Chondrocyte (in vitro differentiated cells): Measurements from ENCODE around the gene MASP2. TPM values are rescaled to one million over a fixed set of nuclear protein-coding genes. Genes with fewer than 3 reads are reported as not detected.
A peak's percentile ranks its signal among the peaks of the same experiment; 100 is the strongest.
"Not testable (repeated sequence)": the region's sequence is repeated elsewhere in the genome, so short reads cannot be mapped to it uniquely, and the experiment has no call there.

Experiments used
- DNase-seq: peaks from one replicate; pipeline ENCODE4 v3.0.0; 2021; ENCODE audit warnings: mixed read lengths, low spot score
- H3K27ac Mint-ChIP-seq: one replicate; pipeline ENCODE4 v1.8.0; 2021; ENCODE audit warnings: mild to moderate bottlenecking, moderate library complexity, mixed read lengths; ENCODE audit not compliant: unreplicated experiment
- H3K27me3 Mint-ChIP-seq: 2 replicates; pipeline ENCODE4 v1.8.0; 2021; ENCODE audit warnings: low read depth, mixed read lengths
- H3K36me3 Mint-ChIP-seq: 2 replicates; pipeline ENCODE4 v1.8.0; 2021; ENCODE audit warnings: low read depth, mixed read lengths
- H3K4me1 Mint-ChIP-seq: 2 replicates; pipeline ENCODE4 v1.8.0; 2021; ENCODE audit warnings: low read depth, mild to moderate bottlenecking, mixed read lengths
- H3K4me3 Mint-ChIP-seq: one replicate; pipeline ENCODE4 v1.8.0; 2021; ENCODE audit warnings: mild to moderate bottlenecking, moderate library complexity, mixed read lengths; ENCODE audit not compliant: unreplicated experiment
- H3K9me3 Mint-ChIP-seq: 2 replicates; pipeline ENCODE4 v1.8.0; 2021; ENCODE audit warnings: low read depth, mixed read lengths
- CTCF ChIP-seq: fragments of 200-600 bp; sonication (generic); IDR thresholded peaks from 2 replicates; pipeline ENCODE4 v1.5.0; 2021; ENCODE audit warnings: antibody characterized with exemption, mild to moderate bottlenecking, moderate library complexity
- total RNA-seq: library from RNA; stranded (reverse); gene quantifications from 3 replicates; pipeline ENCODE4 v1.2.1, GENCODE V29; 2021

The MASP2 gene
- total RNA-seq, 1 donor from 2014 or later, result not detected

- H3K27ac Mint-ChIP-seq, result no peak overlapping the region
- H3K27me3 Mint-ChIP-seq, result no peaks in the 10 kb centered on the region
- H3K36me3 Mint-ChIP-seq, result peaks cover 13% of the 10 kb centered on the region
- no peak for DNase-seq
- H3K4me3 Mint-ChIP-seq, result no peak overlapping the region
- H3K9me3 Mint-ChIP-seq, result no peaks in the 10 kb centered on the region
- H3K4me1 Mint-ChIP-seq, result no peaks in the 10 kb centered on the region
- no peak for TF ChIP-seq CTCF
These were observed 6.1 kb upstream of the MASP2 start for GRCh38 chr1:11052839-11053757.

- DNase-seq, result no peak
- H3K4me1 Mint-ChIP-seq, result no peaks in the 10 kb centered on the region
- peaks cover 8% of the 10 kb centered on the region for H3K36me3 Mint-ChIP-seq
- peak overlapping the region; percentile 38 for H3K27ac Mint-ChIP-seq
- TF ChIP-seq CTCF, result no peak
- H3K27me3 Mint-ChIP-seq, result no peaks in the 10 kb centered on the region
- H3K9me3 Mint-ChIP-seq, result no peaks in the 10 kb centered on the region
- no peak overlapping the region for H3K4me3 Mint-ChIP-seq
These were observed 4.9 kb upstream of the MASP2 start for GRCh38 chr1:11051781-11052511.

- not testable (repeated sequence) for H3K27me3 Mint-ChIP-seq, H3K4me1 Mint-ChIP-seq, H3K9me3 Mint-ChIP-seq, H3K27ac Mint-ChIP-seq, H3K4me3 Mint-ChIP-seq, H3K36me3 Mint-ChIP-seq, DNase-seq
These were observed 4.1 kb upstream of the MASP2 start for GRCh38 chr1:11051121-11051520.

GRCh38 chr1:11046270-11046566 lies 821 bp downstream of the MASP2 start:
- no peaks in the 10 kb centered on the region for H3K27me3 Mint-ChIP-seq
- H3K9me3 Mint-ChIP-seq, result no peaks in the 10 kb centered on the region
- H3K27ac Mint-ChIP-seq, result no peak overlapping the region
- no peaks in the 10 kb centered on the region for H3K4me1 Mint-ChIP-seq
- H3K4me3 Mint-ChIP-seq, result no peak overlapping the region
- H3K36me3 Mint-ChIP-seq, result no peaks in the 10 kb centered on the region
- no peak for DNase-seq
- TF ChIP-seq CTCF, result no peak

GRCh38 chr1:11045428-11046269 lies 1.4 kb downstream of the MASP2 start:
- Mint-ChIP-seq H3K4me3 (no peak overlapping the region), H3K27ac (no peak overlapping the region), H3K27me3 (no peaks in the 10 kb centered on the region), H3K9me3 (no peaks in the 10 kb centered on the region), H3K36me3 (no peaks in the 10 kb centered on the region), H3K4me1 (no peaks in the 10 kb centered on the region)
- TF ChIP-seq CTCF, result no peak
- no peak for DNase-seq
